Activated CD4-positive, alpha-beta memory T cell treated with anti-CD3 and anti-CD28 coated beads for 36 hours (primary cell): ENCODE results near the gene LSM8. TPM values are rescaled to one million over a fixed set of nuclear protein-coding genes. Genes with fewer than 3 reads are reported as not detected.

Experiments
- total RNA-seq, 2 experiments: library from RNA; stranded (reverse); gene quantifications; one replicate each; pipeline ENCODE4 v1.2.3, GENCODE V29; 2021

LSM8 gene
- total RNA-seq, 2 experiments from 2014 or later: 39.1 TPM

Other genes with a start within 250 kb of the LSM8 start
- not detected for gene ANKRD7, start 40.5 kb downstream of the LSM8 start, total RNA-seq